OCI-LY3 (cell line): Measurements from ENCODE around the gene DCLK1.

Source experiments
- CTCF ChIP-seq: fragments of 200-600, 300-600 bp; sonication (generic); IDR thresholded peaks from 2 replicates; pipeline ENCODE4 v1.5.1; 2014; ENCODE audit warnings: antibody characterized with exemption, low read length, low read depth
- EZH2phosphoT487 ChIP-seq: fragments of 200-600 bp; shearing (Covaris generic); IDR thresholded peaks from 2 replicates; pipeline ENCODE4 v1.6.1; 2018; ENCODE audit warnings: antibody characterized with exemption, mixed run types, low read depth

- TF ChIP-seq CTCF (no peak), EZH2phosphoT487 (no peak)
These were observed 224.5 kb downstream of the DCLK1 start for GRCh38 chr13:35906636-35907035.
